Left lung (tissue), 10 donors: ENCODE data around the gene CLRN1. TPM values are rescaled to one million over a fixed set of nuclear protein-coding genes. Genes with fewer than 3 reads are reported as not detected.

Source experiments
- ATAC-seq: fragments of 200-7000 bp; cut with Tn5 transposase; one replicate; pipeline ENCODE4 v1.9.1; 2020; ENCODE audit warnings: moderate library complexity
- DNase-seq, 4 donors: peaks; one replicate each; pipeline ENCODE4 v3.0.0-alpha.2; 2013 to 2020
- H3K27ac ChIP-seq, 2 donors: fragments of 200-600 bp; sonication (generic) in 1 of 2; one replicate each; pipeline versions ENCODE4 v1.5.0 to v1.8.0; 2020 to 2021
- H3K27me3 ChIP-seq, 2 donors: fragments of 200-600 bp; sonication (generic) in 1 of 2; one replicate each; pipeline versions ENCODE4 v1.5.0 to v1.8.0; 2020 to 2021
- H3K36me3 ChIP-seq, 2 donors: fragments of 200-600 bp; sonication (generic) in 1 of 2; one replicate each; pipeline versions ENCODE4 v1.5.0 to v1.8.0; 2020 to 2021
- H3K4me1 ChIP-seq, 2 donors: fragments of 200-600 bp; one replicate each; pipeline ENCODE4 v1.8.0; 2021
- H3K4me3 ChIP-seq, 2 donors: fragments of 200-600 bp; sonication (generic) in 1 of 2; one replicate each; pipeline versions ENCODE4 v1.5.0 to v1.8.0; 2020 to 2021; ENCODE audit warnings: mild to moderate bottlenecking in 1 of 2
- H3K9me3 ChIP-seq, 2 donors: fragments of 200-600 bp; sonication (generic) in 1 of 2; one replicate each; pipeline versions ENCODE4 v1.5.0 to v1.8.0; 2020 to 2021
- intact Hi-C, 2 donors: fragments of 100-400 bp; cut with DNase I; formaldehyde crosslinking; loops; one replicate each; pipeline versions ENCODE4 v1.11.2 to v1.14.2; 2022
- polyA plus RNA-seq, 6 donors: library from polyadenylated mRNA; unstranded; fragments of 120-200 nt; gene quantifications; one replicate each; pipeline ENCODE4 v1.2.1, GENCODE V29; 2013; ENCODE audit not compliant: insufficient read length in 6 of 6
- total RNA-seq, 2 donors: library from RNA; stranded (reverse); fragmentation: NEBNext Ultra II Directional; extraction: Animal tissue kit (Norgen Biotek cat#: 25700); gene quantifications; one replicate each; pipeline ENCODE4 v1.2.1, GENCODE V29; 2021
- TF ChIP-seq, protein P1 (sequence below), 2 donors: fragments of 200-600 bp; sonication (generic) in 1 of 2; IDR thresholded peaks; one replicate each; pipeline versions ENCODE4 v1.5.0 to v1.8.0; 2021; ENCODE audit warnings: antibody characterized with exemption in 2 of 2
- donor health status: DM: no; HTN: yes; CAD: no.
- donor health status: DM: no; HTN: no; CAD: no.

Gene CLRN1
- total and polyA plus RNA-seq, 8 donors = 0.15 TPM; not detected in 7

DNA sequence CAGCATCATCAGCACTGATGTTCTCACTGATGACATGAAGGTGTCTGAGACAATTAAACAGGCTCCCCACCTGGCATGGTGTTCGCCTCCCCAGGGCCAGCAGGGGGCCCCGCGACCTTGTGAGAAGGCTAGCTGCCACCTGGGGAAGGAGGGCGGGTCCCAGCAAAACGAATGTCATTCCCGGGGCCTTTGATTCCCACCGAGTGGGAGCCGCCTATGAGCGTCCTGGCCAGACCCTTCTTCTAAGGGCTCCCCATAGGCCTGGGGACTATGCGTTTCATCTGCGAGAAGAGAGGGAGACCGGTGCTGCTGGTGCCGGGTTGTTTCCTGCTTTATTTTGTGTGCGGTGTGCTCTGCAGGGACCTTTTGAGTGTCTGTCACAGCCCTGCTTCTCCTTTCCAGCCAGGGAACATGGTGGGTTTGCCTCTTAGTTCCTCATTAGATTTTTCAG is 46.8 kb downstream of the CLRN1 start:
- peak; percentile 91 for ATAC-seq
- no peaks in the 10 kb centered on the region for H3K9me3 ChIP-seq
- TF ChIP-seq, protein P1, sequence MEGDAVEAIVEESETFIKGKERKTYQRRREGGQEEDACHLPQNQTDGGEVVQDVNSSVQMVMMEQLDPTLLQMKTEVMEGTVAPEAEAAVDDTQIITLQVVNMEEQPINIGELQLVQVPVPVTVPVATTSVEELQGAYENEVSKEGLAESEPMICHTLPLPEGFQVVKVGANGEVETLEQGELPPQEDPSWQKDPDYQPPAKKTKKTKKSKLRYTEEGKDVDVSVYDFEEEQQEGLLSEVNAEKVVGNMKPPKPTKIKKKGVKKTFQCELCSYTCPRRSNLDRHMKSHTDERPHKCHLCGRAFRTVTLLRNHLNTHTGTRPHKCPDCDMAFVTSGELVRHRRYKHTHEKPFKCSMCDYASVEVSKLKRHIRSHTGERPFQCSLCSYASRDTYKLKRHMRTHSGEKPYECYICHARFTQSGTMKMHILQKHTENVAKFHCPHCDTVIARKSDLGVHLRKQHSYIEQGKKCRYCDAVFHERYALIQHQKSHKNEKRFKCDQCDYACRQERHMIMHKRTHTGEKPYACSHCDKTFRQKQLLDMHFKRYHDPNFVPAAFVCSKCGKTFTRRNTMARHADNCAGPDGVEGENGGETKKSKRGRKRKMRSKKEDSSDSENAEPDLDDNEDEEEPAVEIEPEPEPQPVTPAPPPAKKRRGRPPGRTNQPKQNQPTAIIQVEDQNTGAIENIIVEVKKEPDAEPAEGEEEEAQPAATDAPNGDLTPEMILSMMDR (IDR thresholded peaks at IDR 0.05) = peak; percentile 27 to 50
- no peak overlapping the region for H3K4me3 ChIP-seq
- peak in 3 of 4 donors; percentile 30 to 86 (median 43) for DNase-seq
- intact Hi-C loops = no loop called here
- H3K4me1 ChIP-seq = no peaks in the 10 kb centered on the region
- H3K27ac ChIP-seq = no peak overlapping the region
- no peaks in the 10 kb centered on the region for H3K36me3 ChIP-seq
- peaks cover 0 to 25% of the 10 kb centered on the region in 2 donors for H3K27me3 ChIP-seq

DNA sequence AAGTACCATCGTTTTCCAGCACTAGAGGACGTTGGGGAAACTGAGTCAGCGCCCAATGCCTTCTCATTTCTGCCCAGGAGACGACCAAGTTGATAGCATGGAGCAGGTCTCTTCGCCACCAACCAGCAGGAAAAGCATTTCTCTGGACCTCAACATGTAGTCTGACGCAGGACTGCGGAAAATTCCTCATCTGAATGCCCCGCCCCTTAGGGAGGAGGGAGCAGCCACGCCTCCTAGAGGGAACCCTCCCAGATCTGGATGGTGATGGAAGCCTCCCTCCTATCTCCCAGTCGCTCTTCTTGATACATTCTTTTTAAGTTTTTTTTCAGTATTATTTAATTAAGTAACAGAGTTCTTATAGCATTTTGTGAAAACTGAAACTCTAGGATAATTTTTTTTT is 49.9 kb downstream of the CLRN1 start:
- TF ChIP-seq, protein P1 (IDR thresholded peaks at IDR 0.05) = no peak
- Histone ChIP-seq H3K27me3 (peaks cover 0 to 25% of the 10 kb centered on the region in 2 donors), H3K4me3 (no peak overlapping the region), H3K27ac (no peak overlapping the region), H3K4me1 (no peaks in the 10 kb centered on the region), H3K36me3 (no peaks in the 10 kb centered on the region), H3K9me3 (no peaks in the 10 kb centered on the region)
- intact Hi-C loops = no loop called here
- ATAC-seq (no peak), DNase-seq (no peak)

DNA sequence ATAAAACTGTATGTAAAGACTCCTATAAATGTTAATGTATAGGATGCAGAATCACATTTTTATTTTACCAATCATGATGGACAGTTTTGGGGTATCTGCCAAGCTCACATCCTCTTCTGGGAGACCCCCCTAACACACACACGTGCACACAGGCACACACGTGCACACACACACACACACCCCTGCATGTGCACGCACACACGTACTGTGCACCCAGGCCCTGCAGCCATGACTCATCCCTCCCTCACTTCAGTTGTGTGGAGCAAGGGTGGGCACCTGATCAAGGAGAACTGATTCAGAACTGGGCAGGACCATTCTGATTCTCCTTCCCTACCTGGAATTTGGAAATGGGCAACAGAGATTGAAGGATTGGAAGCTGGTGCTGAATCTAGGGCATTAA is 51.3 kb downstream of the CLRN1 start:
- Histone ChIP-seq H3K9me3 (no peaks in the 10 kb centered on the region), H3K36me3 (no peaks in the 10 kb centered on the region), H3K27me3 (peaks cover 0 to 22% of the 10 kb centered on the region in 2 donors), H3K27ac (no peak overlapping the region), H3K4me1 (no peaks in the 10 kb centered on the region), H3K4me3 (no peak overlapping the region)
- no peak for ATAC-seq
- TF ChIP-seq, protein P1 (IDR thresholded peaks at IDR 0.05) = no peak
- DNase-seq = no peak
- intact Hi-C loops = no loop called here

GRCh38 chr3:150920236-150920635 is 52.3 kb downstream of the CLRN1 start:
- Histone ChIP-seq H3K27ac (no peak overlapping the region), H3K36me3 (no peaks in the 10 kb centered on the region), H3K4me1 (no peaks in the 10 kb centered on the region), H3K4me3 (no peak overlapping the region), H3K9me3 (no peaks in the 10 kb centered on the region), H3K27me3 (peaks cover 0 to 15% of the 10 kb centered on the region in 2 donors)
- no peak for DNase-seq
- TF ChIP-seq, protein P1 (IDR thresholded peaks at IDR 0.05) = no peak
- no peak for ATAC-seq
- intact Hi-C loops = no loop called here

DNA sequence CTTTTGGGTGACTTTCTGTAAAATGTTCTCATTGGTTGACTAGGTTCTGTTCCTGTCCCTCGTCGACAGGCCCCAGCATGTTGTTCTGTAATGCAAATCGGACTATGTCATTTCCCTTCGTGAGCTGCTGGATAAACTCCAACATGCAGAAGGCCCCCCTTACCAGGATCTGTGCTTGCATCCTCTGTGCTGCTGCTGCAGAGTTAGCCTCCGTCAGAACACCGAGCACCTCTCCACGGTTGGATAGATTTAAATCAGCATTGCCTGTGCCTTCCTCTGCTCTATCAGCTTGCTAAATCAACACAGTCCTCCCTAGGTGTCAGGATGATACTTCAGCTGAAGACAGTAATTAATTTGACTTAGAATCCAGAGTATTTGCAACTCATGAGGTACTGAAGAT is 54.6 kb downstream of the CLRN1 start:
- H3K27ac ChIP-seq = no peak overlapping the region
- no peak for DNase-seq

More for the DNA sequence above, 54.6 kb downstream of the CLRN1 start:
- no peaks in the 10 kb centered on the region for H3K9me3 ChIP-seq
- H3K36me3 ChIP-seq = no peaks in the 10 kb centered on the region
- H3K27me3 ChIP-seq = peaks cover 0 to 15% of the 10 kb centered on the region in 2 donors
- no peak overlapping the region for H3K4me3 ChIP-seq
- TF ChIP-seq, protein P1 (IDR thresholded peaks at IDR 0.05) = no peak
- no peaks in the 10 kb centered on the region for H3K4me1 ChIP-seq
- no peak for ATAC-seq
- intact Hi-C loops = no loop called here
